GM12878 (cell line): ENCODE measurements around the gene OR8D1. TPM values are rescaled to one million over a fixed set of nuclear protein-coding genes. Genes with fewer than 3 reads are reported as not detected.
"Not testable (repeated sequence)": the region's sequence is repeated elsewhere in the genome, so short reads cannot be mapped to it uniquely, and the experiment has no call there.

Experiments
- ATAC-seq: fragments of 200-7000 bp; cut with Tn5 transposase; 3 replicates; pipeline ENCODE4 v1.9.1; 2020; ENCODE audit warnings: mild to moderate bottlenecking, moderate library complexity
- BruUV-seq: library from RNA; stranded (reverse); fragments of 400-500 nt; replicated peaks from 2 replicates; lab custom pipeline; 2021; lab: Mats Ljungman, UMichigan
- CTCF ChIA-PET: fragments of 300-600 bp; sonication (Branson Sonifier 250); formaldehyde crosslinking; extraction: SDS; loops from one replicate; lab custom pipeline; 2021; ENCODE audit warnings: inconsistent platforms; lab: Yijun Ruan, JAX
- POLR2A ChIA-PET: fragments of 350-600 bp; formaldehyde crosslinking; extraction: SDS; loops from one replicate; lab custom pipeline; 2021; ENCODE audit warnings: inconsistent platforms; lab: Charles Lee
- RAD21 ChIA-PET: fragments of 300-600 bp; sonication (Branson Sonifier 250); formaldehyde crosslinking; loops from one replicate; lab custom pipeline; 2023; ENCODE audit warnings: antibody characterized with exemption; ENCODE audit not compliant: unreplicated experiment; lab: Charles Lee
- SMC1A ChIA-PET: fragments of 300-600 bp; sonication (Branson Sonifier 250); formaldehyde crosslinking; loops from one replicate; lab custom pipeline; 2023; ENCODE audit not compliant: unreplicated experiment, uncharacterized antibody; lab: Charles Lee
- DNase-seq: peaks from one replicate; pipeline ENCODE4 v3.0.0-alpha.2; 2011; ENCODE audit warnings: low read depth, low spot score
- FAIRE-seq: peaks from 3 replicates; lab custom pipeline; 2011; peaks lifted over from hg19 to GRCh38; lab: Jason Lieb, UNC
- H2AFZ ChIP-seq: 2 replicates; pipeline ENCODE4 v1.6.0; 2011; ENCODE audit warnings: low read depth, low read length, control low read depth; ENCODE audit not compliant: control insufficient read depth
- H3K27ac ChIP-seq: 2 replicates; pipeline ENCODE4 v1.5.1; 2011; ENCODE audit warnings: control low read depth; ENCODE audit not compliant: control insufficient read depth, insufficient read depth
- H3K27me3 ChIP-seq, 2 experiments: replicated peaks in 1 of 2; 2 replicates each; pipeline versions ENCODE4 v1.6.0 to v1.6.1; 2011; ENCODE audit warnings: low read length in 1 of 2; ENCODE audit not compliant: control insufficient read depth in 2 of 2, insufficient read depth in 2 of 2
- H3K36me3 ChIP-seq, 2 experiments: 2 replicates each; pipeline ENCODE4 v1.5.1; 2011; ENCODE audit warnings: low read length in 1 of 2; ENCODE audit not compliant: control insufficient read depth in 2 of 2, insufficient read depth in 2 of 2
- H3K4me1 ChIP-seq: 2 replicates; pipeline ENCODE4 v1.6.1; 2011; ENCODE audit warnings: mild to moderate bottlenecking, low read length, moderate library complexity, mixed read lengths; ENCODE audit not compliant: control insufficient read depth, insufficient read depth
- H3K4me2 ChIP-seq: 2 replicates; pipeline ENCODE4 v1.6.0; 2011; ENCODE audit warnings: control low read depth; ENCODE audit not compliant: control insufficient read depth, insufficient read depth
- H3K4me3 ChIP-seq: fragments of 200-600 bp; sonication (generic); 2 replicates; pipeline ENCODE4 v1.5.1; 2016
- H3K79me2 ChIP-seq: 2 replicates; pipeline ENCODE4 v1.6.0; 2011; ENCODE audit warnings: low read length; ENCODE audit not compliant: control insufficient read depth, insufficient read depth
- H3K9ac ChIP-seq: 2 replicates; pipeline ENCODE4 v1.8.0; 2011; ENCODE audit warnings: low read length, control low read depth, mixed read lengths; ENCODE audit not compliant: control insufficient read depth, insufficient read depth
- H3K9me3 ChIP-seq: replicated peaks from 3 replicates; pipeline ENCODE4 v1.5.1; 2011; ENCODE audit warnings: mild to moderate bottlenecking, low read length; ENCODE audit not compliant: control insufficient read depth, insufficient read depth
- H4K20me1 ChIP-seq: 2 replicates; pipeline ENCODE4 v1.6.0; 2011; ENCODE audit not compliant: control insufficient read depth, insufficient read depth
- WGBS: methylation state at CpG from one replicate; pipeline ENCODE4 v1.1.6; 2016; ENCODE audit warnings: low lambda C conversion rate; ENCODE audit not compliant: insufficient replicate concordance, insufficient coverage; ENCODE audit errors: missing lambda C conversion rate; 5-methylcytosine and 5-hydroxymethylcytosine counted together
- in situ Hi-C: fragments of 300-500 bp; cut with MboI; formaldehyde crosslinking; loops from 9 replicates; pipeline ENCODE4 v1.14.3; 2018; ENCODE audit warnings: mixed read lengths
- intact Hi-C: fragments of 100-400 bp; cut with micrococcal nuclease; formaldehyde crosslinking; loops from one replicate; pipeline ENCODE4 v1.14.2; 2022; ENCODE audit not compliant: unreplicated experiment
- polyA plus RNA-seq, 11 experiments: library from polyadenylated mRNA; depleted of rRNA in 4 of 11; unstranded in 6 of 11; stranded (reverse) in 5 of 11; fragments of >200 nt; fragmentation: Nextera tagmentation in 4 of 11; fragmentation: Illumina TruSeq in 1 of 11; extraction: Ambion mirVana in 4 of 11; extraction: Trizol in 1 of 11; gene quantifications; 1 replicate in 1 of 11; 2 replicates in 10 of 11; pipeline versions ENCODE4 v1.2.1 to v1.2.3, GENCODE V29; 2011 to 2016; ENCODE audit warnings: inconsistent platforms in 2 of 11, missing spikeins in 2 of 11, low read depth in 1 of 11
- total RNA-seq, 4 experiments: library from RNA; depleted of rRNA in 3 of 4; stranded (reverse); fragments of >200 nt in 3 of 4; fragmentation: Illumina TruSeq in 1 of 4; extraction: Trizol in 1 of 4; gene quantifications; 2 replicates each; pipeline versions ENCODE4 v1.2.1 to v1.2.3, GENCODE V29; 2013 to 2021

The OR8D1 gene
- total and polyA plus RNA-seq, 10 of the 15 experiments (the other 5 are each of a cell fraction or from before 2014, with no cell fraction given): not detected

DNA sequence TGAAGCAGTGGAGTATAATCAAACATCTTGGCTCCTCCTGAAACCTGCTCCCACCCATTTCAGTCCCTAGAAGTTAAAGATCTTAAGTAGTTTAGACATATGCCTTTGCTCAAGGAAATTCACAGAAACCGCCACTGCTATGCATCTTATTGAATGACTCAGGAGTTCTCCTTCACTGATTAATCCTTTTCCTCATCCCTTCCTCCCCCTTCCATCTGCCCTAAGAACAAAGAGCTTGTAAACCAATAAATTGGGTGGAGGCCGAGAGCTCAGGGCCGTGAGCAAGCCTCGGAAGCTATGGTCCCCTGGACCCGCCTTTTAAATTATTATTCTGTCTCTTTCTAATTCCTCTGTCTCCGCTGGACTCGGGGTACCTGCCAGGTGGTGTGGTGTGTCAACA lies 42.9 kb downstream of the OR8D1 start:
- H3K4me3 ChIP-seq, in situ Hi-C loops, H3K27me3 ChIP-seq, H4K20me1 ChIP-seq, FAIRE-seq, H3K27ac ChIP-seq, H3K4me1 ChIP-seq, POLR2A ChIA-PET, intact Hi-C loops, BruUV-seq, H3K9me3 ChIP-seq, H3K79me2 ChIP-seq, DNase-seq, H3K4me2 ChIP-seq, CTCF ChIA-PET, H2AFZ ChIP-seq, ATAC-seq, H3K9ac ChIP-seq, H3K36me3 ChIP-seq, SMC1A ChIA-PET, RAD21 ChIA-PET: not testable (repeated sequence)
- 34% methylated on average over 7 of the region's 7 CpGs for WGBS

DNA sequence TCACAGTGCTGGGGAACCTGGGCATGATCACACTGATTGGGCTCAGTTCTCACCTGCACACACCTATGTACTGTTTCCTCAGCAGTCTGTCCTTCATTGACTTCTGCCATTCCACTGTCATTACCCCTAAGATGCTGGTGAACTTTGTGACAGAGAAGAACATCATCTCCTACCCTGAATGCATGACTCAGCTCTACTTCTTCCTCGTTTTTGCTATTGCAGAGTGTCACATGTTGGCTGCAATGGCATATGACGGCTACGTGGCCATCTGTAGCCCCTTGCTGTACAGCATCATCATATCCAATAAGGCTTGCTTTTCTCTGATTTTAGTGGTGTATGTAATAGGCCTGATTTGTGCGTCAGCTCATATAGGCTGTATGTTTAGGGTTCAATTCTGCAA lies 48.7 kb downstream of the OR8D1 start:
- ATAC-seq, H3K27ac ChIP-seq, H4K20me1 ChIP-seq, H3K9ac ChIP-seq, H3K36me3 ChIP-seq, H2AFZ ChIP-seq, H3K9me3 ChIP-seq, H3K4me3 ChIP-seq, FAIRE-seq, in situ Hi-C loops, H3K27me3 ChIP-seq, H3K79me2 ChIP-seq, CTCF ChIA-PET, BruUV-seq, H3K4me2 ChIP-seq, intact Hi-C loops, DNase-seq, H3K4me1 ChIP-seq, RAD21 ChIA-PET, SMC1A ChIA-PET, POLR2A ChIA-PET: not testable (repeated sequence)
- 25% methylated on average over 4 of the region's 4 CpGs for WGBS
